Suppressor macrophage (primary cell): ENCODE data around the gene NR1D2.
"Not testable (repeated sequence)": the region's sequence is repeated elsewhere in the genome, so short reads cannot be mapped to it uniquely, and the experiment has no call there.

Experiments
- DNase-seq, 4 experiments: peaks; one replicate each; pipeline ENCODE4 v3.0.0-alpha.2; 2020 to 2022

Gene NR1D2

GRCh38 chr3:24005669-24006068, 60.6 kb downstream of the NR1D2 start:
- no peak for DNase-seq

GRCh38 chr3:24010834-24011233, 65.7 kb downstream of the NR1D2 start:
- peak in 2 of 4 experiments; percentile 33 to 36 for DNase-seq

GRCh38 chr3:24012589-24013269, 67.6 kb downstream of the NR1D2 start:
- no peak for DNase-seq

DNA sequence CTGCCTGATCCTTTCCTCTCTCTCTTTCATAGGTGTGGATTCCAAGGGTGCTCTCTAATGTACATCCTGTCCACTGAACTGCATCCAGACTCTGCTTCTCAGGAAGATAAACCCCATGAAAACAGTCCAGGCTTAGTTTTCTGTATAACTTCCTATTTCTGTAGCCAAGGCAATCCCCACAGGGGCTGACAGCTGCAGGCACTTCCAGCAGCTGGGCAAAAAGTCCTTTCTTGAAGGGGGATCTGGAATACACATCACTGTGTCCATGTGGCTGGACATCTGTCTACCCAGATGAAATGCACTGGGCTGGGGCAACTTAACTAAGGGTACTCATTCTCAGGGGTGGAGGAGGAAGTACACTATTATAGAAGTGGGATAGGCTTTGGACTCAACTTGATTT, 72.2 kb downstream of the NR1D2 start:
- peak in 1 of 4 experiments; percentile 12 for DNase-seq

DNA sequence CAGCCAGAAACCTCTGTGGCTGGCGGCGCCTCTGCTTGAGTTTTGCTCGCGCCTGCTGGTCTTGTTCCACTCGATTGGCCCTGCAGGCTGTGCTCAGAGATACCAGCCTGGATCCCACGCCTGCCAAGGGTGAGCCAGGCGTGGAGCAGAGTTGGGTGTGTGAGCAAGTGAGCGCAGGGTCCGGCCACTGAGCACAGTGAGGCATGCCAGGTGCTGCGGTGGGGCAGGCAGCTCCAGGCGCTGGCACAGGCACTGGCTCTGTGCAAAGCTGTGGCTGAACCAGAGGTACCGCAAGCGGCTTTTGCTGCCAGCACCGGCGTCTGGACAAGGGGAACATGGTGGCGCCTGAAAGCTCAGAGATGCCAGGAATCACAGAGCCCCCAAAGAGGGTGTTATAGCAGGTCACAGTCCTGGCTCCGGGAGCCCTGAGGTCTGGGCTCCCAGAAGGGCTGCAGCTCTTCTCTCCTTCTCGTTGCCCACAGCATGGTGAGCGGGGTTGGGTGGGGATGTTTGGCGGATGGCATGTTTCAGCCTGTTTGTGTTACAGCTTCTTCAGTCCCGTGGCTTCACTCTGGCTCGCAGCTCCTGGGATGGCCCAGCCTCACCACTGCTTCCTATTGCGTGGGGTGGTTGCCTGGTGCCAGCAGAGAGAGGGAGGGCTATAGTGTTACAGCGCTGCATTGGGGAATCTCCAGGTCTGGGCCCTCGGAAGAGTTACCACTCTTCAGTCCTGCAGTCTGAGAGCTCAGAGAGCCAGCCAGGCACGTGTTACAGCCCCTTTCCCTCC, 73.9 kb downstream of the NR1D2 start:
- DNase-seq, result no peak

DNA sequence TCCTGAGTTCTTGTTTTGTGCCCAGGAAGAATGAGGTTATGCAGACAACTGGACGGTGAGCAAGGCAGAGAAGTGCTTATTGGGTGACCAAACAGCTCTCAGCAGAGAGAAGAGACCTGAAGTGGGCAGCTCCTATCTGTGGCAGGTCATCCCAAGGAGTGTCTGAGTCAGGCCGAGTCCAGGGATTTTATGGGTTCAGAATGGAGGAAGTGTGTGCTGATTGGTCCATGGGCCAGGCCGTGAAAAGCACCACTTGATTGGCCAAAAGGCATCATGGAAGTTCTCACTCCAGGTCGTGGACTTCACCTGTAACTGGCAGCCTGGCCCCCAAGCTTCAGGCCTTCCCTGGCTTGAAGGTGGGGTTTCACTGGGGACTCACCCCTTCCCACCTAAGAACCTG, 74.5 kb downstream of the NR1D2 start:
- no peak for DNase-seq

DNA sequence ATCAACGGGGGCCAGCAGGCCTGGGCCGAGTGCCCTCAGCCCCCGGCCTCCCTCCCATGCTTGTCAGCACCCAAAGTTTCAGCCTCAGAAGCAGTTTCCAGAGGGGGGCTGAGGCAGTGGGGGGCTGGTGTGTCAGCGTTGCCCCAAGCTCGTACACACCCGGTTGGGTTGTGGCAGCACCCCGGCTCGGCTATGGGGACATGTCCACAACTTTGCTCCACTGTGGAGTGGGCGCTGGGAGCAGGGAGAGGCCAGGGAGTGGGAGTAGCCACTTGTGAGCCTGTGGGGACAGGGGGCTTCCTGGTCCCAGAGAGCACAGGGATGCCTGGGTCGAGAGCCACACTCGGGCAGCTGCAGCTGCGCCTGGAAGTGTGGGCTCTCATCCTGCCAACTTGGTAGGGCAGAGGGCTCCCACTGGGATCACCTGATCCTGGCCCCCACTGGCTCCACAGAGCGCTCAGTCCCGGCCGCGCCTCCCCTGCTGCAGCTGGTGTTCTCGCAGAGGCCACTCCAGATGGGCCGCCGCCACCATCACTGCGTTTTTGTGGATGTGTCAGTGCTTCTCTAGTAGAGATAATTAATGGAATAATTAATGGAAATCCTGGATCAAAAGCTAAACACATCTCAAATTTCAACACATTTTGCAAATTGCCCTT, 75.1 kb downstream of the NR1D2 start:
- DNase-seq, result no peak

GRCh38 chr3:24023197-24023596, 78.1 kb downstream of the NR1D2 start:
- DNase-seq, result no peak

- DNase-seq, result no peak
Observed at GRCh38 chr3:24025805-24026204, 80.7 kb downstream of the NR1D2 start.

- not testable (repeated sequence) for DNase-seq
Observed at GRCh38 chr3:24026665-24027064, 81.6 kb downstream of the NR1D2 start.

DNA sequence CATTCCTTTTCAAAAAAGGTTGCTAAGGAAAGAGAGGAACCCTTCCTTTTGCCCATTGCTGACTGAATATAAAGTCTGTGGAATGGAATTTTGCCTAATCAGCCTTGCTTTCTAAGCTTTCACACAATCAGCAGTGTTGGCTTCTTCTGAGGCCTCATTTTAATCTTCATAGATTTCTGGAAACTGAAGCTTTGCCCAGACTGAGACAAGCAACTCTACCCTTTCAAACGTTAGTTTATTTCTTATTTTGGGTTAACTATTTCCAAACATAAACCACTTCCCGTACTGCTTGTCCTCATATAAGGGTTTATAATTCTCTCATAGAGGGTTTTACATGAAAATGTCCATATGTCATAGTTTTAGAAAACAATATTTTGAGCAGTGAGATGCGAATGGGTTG, 82.9 kb downstream of the NR1D2 start:
- no peak for DNase-seq
